ENCODE results near the gene LUZP2. TPM values are rescaled to one million over a fixed set of nuclear protein-coding genes. Genes with fewer than 3 reads are reported as not detected.
"Not testable (repeated sequence)": the region's sequence is repeated elsewhere in the genome, so short reads cannot be mapped to it uniquely, and the experiment has no call there.

Gene LUZP2
- total and polyA plus RNA-seq, 9 of the 15 experiments (the other 6 are each of a cell fraction or from before 2014, with no cell fraction given): not detected

DNA sequence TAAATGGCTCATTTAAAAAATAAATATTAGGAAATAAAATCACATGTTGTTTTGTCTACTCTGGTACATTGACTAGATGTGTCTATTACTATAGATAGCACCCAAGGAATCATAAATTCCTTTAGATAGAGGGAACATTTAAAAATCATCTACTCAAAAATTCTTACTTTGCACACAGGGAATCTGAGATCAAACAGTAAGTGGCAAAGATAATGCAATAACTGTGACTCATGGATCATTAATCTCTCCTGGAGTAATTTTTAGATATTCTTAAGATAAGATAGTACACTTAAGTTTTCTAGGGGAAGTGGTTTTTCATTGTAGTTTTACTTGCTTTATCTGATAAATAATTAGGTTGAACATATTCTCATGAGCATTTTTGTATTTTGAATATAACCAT lies 468.9 kb downstream of the LUZP2 start:
- ChIA-PET CTCF (ENCODE audit: low intra/inter-chr PET ratio) (no interaction called here), POLR2A (no interaction called here)
- DNase-seq (ENCODE audit: extremely low read depth in 1 of 4, low spot score in 3 of 4): no peak
- no TSS peak for BruUV-seq (replicated peaks)
- H4K20me1 ChIP-seq (replicated peaks; ENCODE audit: control insufficient read depth, insufficient read depth, low read length): no peaks in the 10 kb centered on the region
- intact Hi-C loops (cut with micrococcal nuclease) (no loop called here), in situ Hi-C loops (cut with MboI) (no loop called here)
- H3K79me2 ChIP-seq (ENCODE audit: control insufficient read depth, insufficient read depth, low read length): no peaks in the 10 kb centered on the region
- no peak for FAIRE-seq
- no peaks in the 10 kb centered on the region for H3K27me3 ChIP-seq (ENCODE audit: control insufficient read depth in 2 of 2, insufficient read depth in 2 of 2, low read length in 2 of 2)
- no peaks in the 10 kb centered on the region for H3K4me1 ChIP-seq (replicated peaks in 1 of 2; ENCODE audit: control insufficient read depth in 2 of 2, insufficient read depth in 2 of 2, low read length in 2 of 2)
- no peak overlapping the region for H3K27ac ChIP-seq (ENCODE audit: extremely low read depth, low read depth, low read length)
- H2AFZ ChIP-seq (ENCODE audit: low read depth, low read length): no peak overlapping the region
- H3K9me3 ChIP-seq (replicated peaks; ENCODE audit: control insufficient read depth, insufficient read depth, low read depth, low read length): no peaks in the 10 kb centered on the region
- H3K36me3 ChIP-seq (ENCODE audit: control insufficient read depth, insufficient read depth, low read length): no peaks in the 10 kb centered on the region
- H3K4me2 ChIP-seq (ENCODE audit: insufficient read depth, low read length): no peak overlapping the region
- H3K9ac ChIP-seq (ENCODE audit: insufficient read depth in 1 of 2, low read depth in 2 of 2, low read length in 2 of 2): no peak overlapping the region
- no peaks in the 10 kb centered on the region for H3K9me1 ChIP-seq (ENCODE audit: control insufficient read depth, insufficient read depth, low read length)
- H3K4me3 ChIP-seq: no peak overlapping the region
- ATAC-seq: no peak
- TF ChIP-seq CBX8 (IDR thresholded peaks at IDR 0.05; ENCODE audit: borderline replicate concordance, extremely low read depth, low read depth, low read length, poor library complexity, severe bottlenecking) (no peak), ZFX (CRISPR knock-in tag; IDR thresholded peaks at IDR 0.05) (no peak), GABPB2 (CRISPR knock-in tag; conservative IDR thresholded peaks at IDR 0.05) (no peak), ZNF239 (CRISPR knock-in tag; IDR thresholded peaks at IDR 0.05) (no peak), SNIP1 (IDR thresholded peaks at IDR 0.05; ENCODE audit: low read depth) (no peak), BHLHE40 (IDR thresholded peaks at IDR 0.05; ENCODE audit: low read length) (no peak), KAT7 (CRISPR knock-in tag; IDR thresholded peaks at IDR 0.05; ENCODE audit: borderline replicate concordance) (no peak), POLR2B (IDR thresholded peaks at IDR 0.05; ENCODE audit: low read depth, partially characterized antibody) (no peak), ZNF707 (CRISPR knock-in tag; conservative IDR thresholded peaks at IDR 0.05) (no peak), NFATC3 (IDR thresholded peaks at IDR 0.05) (no peak), RCOR1 (IDR thresholded peaks at IDR 0.05; ENCODE audit: borderline replicate concordance in 1 of 2, low read depth in 2 of 2, low read length in 2 of 2) (no peak), FOXK2 (conservative IDR thresholded peaks at IDR 0.05 in 1 of 2, IDR thresholded peaks at IDR 0.05 in 1 of 2; ENCODE audit: low read depth in 2 of 2) (no peak), KLF6 (CRISPR knock-in tag; IDR thresholded peaks at IDR 0.05; ENCODE audit: borderline replicate concordance) (no peak), ZNF384 (IDR thresholded peaks at IDR 0.05; ENCODE audit: low read depth, low read length) (no peak), ZNF121 (CRISPR knock-in tag; conservative IDR thresholded peaks at IDR 0.05) (no peak), SRSF3 (IDR thresholded peaks at IDR 0.05; ENCODE audit: insufficient read depth, low read length) (no peak)
- TF ChIP-seq, protein P1, sequence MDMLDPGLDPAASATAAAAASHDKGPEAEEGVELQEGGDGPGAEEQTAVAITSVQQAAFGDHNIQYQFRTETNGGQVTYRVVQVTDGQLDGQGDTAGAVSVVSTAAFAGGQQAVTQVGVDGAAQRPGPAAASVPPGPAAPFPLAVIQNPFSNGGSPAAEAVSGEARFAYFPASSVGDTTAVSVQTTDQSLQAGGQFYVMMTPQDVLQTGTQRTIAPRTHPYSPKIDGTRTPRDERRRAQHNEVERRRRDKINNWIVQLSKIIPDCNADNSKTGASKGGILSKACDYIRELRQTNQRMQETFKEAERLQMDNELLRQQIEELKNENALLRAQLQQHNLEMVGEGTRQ (CRISPR knock-in tag; IDR thresholded peaks at IDR 0.05): no peak

DNA sequence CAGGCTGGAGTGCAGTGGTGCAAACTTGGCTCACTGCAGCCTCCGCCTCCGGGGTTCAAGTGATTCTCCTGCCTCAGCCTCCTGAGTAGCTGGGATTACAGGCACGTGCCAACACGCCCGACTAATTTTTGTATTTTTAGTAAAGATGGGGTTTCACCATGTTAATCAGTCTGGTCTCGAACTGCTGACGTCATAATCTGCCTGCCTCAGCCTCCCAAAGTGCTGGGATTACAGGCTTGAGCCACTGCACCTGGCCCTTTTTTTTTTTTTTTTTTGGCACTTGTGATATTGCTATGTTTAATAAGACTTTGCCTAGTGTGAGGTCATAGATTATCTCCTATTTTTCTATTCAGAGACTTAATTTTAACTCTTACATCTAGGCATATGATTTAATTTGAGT lies 497.1 kb downstream of the LUZP2 start:
- POLR2A ChIA-PET; CTCF ChIA-PET (ENCODE audit: low intra/inter-chr PET ratio); in situ Hi-C loops (cut with MboI); H2AFZ ChIP-seq (ENCODE audit: low read depth, low read length); H3K9ac ChIP-seq (ENCODE audit: insufficient read depth in 1 of 2, low read depth in 2 of 2, low read length in 2 of 2); FAIRE-seq; H4K20me1 ChIP-seq (replicated peaks; ENCODE audit: control insufficient read depth, insufficient read depth, low read length); ATAC-seq; BruUV-seq (replicated peaks); H3K27me3 ChIP-seq (ENCODE audit: control insufficient read depth in 2 of 2, insufficient read depth in 2 of 2, low read length in 2 of 2); H3K9me3 ChIP-seq (replicated peaks; ENCODE audit: control insufficient read depth, insufficient read depth, low read depth, low read length); intact Hi-C loops (cut with micrococcal nuclease); H3K4me1 ChIP-seq (replicated peaks in 1 of 2; ENCODE audit: control insufficient read depth in 2 of 2, insufficient read depth in 2 of 2, low read length in 2 of 2); H3K9me1 ChIP-seq (ENCODE audit: control insufficient read depth, insufficient read depth, low read length); H3K36me3 ChIP-seq (ENCODE audit: control insufficient read depth, insufficient read depth, low read length); H3K4me2 ChIP-seq (ENCODE audit: insufficient read depth, low read length); H3K27ac ChIP-seq (ENCODE audit: extremely low read depth, low read depth, low read length); DNase-seq (ENCODE audit: extremely low read depth in 1 of 4, low spot score in 3 of 4); H3K79me2 ChIP-seq (ENCODE audit: control insufficient read depth, insufficient read depth, low read length); H3K4me3 ChIP-seq: not testable (repeated sequence)
- 2% methylated on average over 7 of the region's 7 CpGs for WGBS (ENCODE audit: insufficient coverage, low coverage, missing lambda C conversion rate)
